ENCODE results near the gene CPEB4.

CPEB4 gene

GRCh38 chr5:173884402-173885053, 3.6 kb upstream of the CPEB4 start:
- DNase-seq (ENCODE audit: low read depth in 3 of 3): peak in 1 of 3 experiments; percentile 21

GRCh38 chr5:173885054-173885443, 3.1 kb upstream of the CPEB4 start:
- DNase-seq (ENCODE audit: low read depth in 3 of 3): no peak

DNA sequence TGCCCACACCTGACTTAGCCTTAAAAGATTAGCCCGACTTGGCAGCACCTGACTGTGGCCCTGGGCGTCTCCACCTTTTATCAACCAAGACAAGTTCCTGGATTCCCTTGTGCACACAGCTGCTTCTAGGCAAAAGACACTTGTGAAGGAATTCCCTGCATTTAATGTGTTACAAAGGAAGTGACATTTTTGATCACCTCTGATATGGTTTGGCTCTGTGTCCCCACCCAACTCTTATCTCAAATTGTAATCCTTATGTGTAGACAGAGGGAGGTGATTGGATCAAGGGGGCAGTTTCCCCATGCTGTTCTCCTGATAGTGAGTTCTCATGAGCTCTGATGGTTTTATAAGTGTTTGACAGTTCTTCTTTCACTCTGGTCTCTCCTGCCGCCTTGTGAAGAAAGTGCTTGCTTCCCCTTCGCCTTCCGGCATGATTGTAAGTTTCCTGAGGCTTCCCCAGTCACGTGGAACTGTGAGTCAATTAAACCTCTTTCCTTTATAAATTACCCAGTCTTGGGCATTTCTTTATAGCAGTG, 2.6 kb upstream of the CPEB4 start:
- DNase-seq (ENCODE audit: low read depth in 3 of 3): no peak

DNA sequence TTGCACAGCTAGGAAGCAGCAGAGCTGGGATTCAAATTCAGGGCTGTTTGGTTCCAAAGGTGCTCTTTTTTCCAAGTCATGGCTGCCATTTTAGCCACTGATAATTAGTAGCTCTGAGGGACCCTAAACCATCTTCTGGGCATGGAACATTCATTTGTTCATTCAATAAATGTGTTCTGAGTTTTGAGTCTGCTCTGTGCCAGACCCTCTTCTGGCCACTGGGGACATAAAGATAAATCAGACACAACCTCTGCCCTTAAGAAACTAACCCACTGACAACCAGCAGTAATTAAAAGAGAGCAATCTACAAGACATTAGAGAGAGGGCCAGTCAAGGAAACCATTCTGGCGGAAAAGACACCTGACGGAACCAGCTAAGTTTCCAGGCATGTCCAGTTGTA, 2.0 kb upstream of the CPEB4 start:
- DNase-seq (ENCODE audit: low read depth in 3 of 3): no peak

DNA sequence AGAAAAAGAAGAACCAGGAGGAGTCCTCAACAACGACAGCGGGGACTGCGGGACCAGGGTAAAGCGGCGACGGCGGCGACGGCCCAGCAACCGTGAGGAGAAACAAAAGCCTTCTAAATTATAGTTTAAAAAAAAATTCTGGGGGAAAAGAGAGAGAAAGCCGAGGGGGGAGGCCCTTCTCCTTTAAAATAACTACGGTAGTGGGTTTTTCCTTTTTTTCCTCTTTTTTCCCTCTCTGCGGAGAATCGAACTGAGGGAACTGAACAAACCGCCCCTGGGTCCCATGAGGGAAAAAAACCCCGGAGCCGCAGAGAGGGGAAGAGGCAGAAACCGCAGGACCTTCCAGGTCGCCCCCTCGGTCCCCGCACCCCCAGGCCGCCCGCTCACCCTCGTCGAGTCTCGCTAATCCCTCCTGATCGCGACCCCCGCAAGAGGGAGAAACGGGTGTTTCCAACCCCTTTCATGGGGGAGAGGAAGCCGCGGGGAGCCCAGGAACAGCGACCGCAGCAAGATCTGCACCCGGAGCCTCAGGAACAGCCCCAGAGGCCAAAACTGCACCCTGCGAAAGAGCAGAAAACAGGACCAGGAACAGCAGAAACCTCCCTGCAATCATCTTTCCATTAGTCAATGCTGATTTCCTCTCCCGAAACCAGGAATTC, 453 bp downstream of the CPEB4 start:
- DNase-seq (ENCODE audit: low read depth in 3 of 3): no peak

- no peak for DNase-seq (ENCODE audit: low read depth in 3 of 3)
Measured at GRCh38 chr5:173890195-173890991, 2.2 kb downstream of the CPEB4 start.

DNA sequence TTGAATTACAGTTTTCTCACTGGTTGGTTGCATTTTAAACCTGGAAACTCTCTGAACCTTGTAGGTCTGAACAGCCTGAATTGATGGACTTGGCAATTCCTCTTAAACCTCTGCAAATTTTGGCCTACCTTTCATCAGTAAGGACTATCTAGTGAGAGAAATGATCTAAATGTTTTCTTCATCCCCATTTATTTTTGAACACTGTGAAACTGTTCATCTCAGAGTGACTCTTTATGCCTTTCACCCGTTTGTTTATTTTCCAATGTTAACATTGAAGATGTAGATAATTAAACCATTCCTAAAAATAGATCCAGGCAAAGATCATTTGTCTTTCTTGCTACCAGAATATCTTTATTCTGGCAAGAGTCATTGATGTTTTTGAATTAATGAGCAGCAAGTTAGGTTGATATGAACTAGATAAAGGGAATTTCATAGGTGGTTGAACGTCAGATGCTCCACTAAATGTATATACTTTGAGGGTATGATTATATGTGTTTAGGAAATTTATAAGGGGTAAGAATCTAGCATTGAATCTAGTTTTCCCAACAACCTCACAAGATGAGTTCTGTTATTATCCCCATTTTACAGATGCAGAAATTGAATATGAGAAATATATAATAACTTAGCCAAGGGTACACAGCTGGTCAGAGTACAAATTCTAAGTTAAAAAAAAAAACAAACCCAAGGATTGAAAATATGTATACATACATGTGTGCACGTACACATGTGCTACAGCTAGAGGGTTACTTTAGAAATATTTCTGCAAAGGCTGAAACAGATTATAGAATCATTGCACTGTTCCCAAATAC, 3.4 kb downstream of the CPEB4 start:
- DNase-seq (ENCODE audit: low read depth in 3 of 3): no peak

DNA sequence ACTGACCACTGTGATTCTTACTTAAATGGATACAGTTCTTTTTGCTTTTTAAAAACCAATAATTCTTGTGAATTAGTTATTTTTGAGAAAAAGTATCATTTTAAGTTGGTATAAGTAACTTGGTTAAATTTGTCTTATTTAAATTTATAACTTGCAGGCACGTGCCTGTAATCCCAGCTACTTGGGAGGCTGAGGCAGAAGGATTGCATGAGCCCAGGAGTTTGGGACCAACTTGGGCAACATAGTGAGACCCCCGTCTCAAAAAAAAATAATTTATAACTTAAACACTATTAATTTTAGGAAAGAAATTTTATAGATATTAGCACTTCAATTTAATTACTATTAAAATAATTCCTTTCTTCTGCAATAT, 5.0 kb downstream of the CPEB4 start:
- no peak for DNase-seq (ENCODE audit: low read depth in 3 of 3)

DNA sequence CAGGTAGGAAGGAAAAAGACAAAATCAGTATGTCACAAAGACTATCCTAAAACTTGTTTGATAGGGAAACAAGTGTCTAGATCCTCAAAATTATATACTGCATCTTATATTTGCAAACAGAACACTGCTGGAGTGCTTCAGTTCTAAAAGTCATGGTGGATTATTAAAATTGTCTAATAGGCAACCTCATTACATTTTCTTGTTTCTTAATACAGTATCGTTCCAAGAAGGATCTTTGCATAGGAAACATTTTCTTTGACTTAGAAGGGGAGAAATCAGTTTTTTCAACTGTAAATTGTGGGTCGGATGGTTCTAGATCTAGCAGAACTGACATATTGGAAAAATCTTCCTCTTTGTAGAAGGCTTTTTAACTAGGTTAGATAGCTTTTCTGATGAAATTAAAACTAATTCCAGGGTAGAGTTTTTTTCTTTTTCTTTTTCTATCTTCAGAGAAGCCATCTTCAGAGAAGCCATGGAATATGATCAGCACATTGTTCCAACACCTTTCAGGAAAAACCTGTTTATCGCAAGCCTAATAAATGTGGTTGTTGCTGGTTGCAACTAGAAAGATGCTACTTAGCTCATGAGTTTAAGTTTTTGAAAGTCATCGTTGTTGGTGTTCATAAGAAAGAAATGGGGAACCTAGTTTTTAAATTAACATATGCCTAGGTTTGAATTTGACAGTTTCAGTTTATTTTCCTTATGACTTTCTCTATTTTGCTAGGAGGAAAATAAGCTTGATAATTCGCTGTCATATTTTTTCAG, 7.4 kb downstream of the CPEB4 start:
- no peak for DNase-seq (ENCODE audit: low read depth in 3 of 3)

DNA sequence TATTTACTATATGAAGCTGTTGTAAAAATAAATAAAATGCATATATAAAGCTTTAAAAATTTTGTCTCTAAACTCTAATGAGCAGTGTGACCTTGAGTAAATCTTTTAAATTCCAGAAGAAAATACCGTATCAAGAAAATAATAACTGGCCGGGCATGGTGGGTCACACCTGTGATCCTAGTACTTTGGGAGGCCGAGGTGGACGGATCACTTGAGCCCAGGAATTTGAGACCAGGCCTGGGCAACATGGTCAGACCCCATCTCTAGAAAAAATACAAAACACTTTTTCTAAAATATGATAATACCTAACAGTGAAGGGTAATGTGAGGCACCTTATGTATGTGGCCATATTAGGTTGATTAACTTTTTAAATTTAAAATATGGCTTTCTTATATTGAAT, 8.5 kb downstream of the CPEB4 start:
- no peak for DNase-seq (ENCODE audit: low read depth in 3 of 3)

DNA sequence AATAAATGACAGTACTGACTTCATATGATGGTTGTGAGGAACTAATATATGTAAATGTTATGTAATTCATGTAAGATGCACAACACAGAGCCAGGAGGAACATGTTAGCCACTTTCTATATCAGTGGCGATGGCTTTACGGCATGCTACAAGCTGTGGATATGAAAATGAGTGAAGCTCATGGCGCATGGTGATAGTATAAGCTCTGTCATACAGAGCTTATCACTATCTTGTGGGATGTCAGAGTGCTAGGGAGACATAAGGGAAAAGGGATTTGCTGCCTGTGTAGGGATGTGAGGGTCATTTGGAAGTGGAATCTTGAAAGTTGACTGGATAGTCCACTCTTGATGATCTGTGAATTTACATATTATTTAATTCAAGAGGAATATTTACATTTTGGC, 13.6 kb downstream of the CPEB4 start:
- DNase-seq (ENCODE audit: low read depth in 3 of 3): no peak

- DNase-seq (ENCODE audit: low read depth in 3 of 3): no peak
Measured at GRCh38 chr5:173902334-173902733, 14.2 kb downstream of the CPEB4 start.

DNA sequence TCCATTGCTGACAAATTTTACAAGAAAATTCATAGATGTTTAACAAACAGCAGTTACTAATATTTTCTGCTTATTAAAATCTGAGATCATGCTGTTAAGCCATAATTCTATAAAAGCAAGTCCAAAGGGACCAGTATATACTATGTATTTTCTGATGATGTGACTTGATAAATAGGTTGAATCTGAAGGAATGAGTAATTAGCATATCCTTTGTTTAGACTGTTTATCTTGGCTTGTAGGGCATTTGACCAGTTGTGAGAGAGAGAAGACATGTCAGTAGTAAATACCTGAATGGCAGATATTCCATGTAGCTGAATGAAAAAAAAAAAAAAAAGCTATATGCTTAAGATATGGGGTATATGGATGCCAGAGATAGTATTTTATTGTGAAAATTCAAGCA, 14.6 kb downstream of the CPEB4 start:
- DNase-seq (ENCODE audit: low read depth in 3 of 3): no peak

- DNase-seq (ENCODE audit: low read depth in 3 of 3): no peak
Measured at GRCh38 chr5:173903396-173904140, 15.4 kb downstream of the CPEB4 start.

- no peak for DNase-seq (ENCODE audit: low read depth in 3 of 3)
Measured at GRCh38 chr5:173904151-173904550, 16.0 kb downstream of the CPEB4 start.

GRCh38 chr5:173907284-173907683, 19.1 kb downstream of the CPEB4 start:
- DNase-seq (ENCODE audit: low read depth in 3 of 3): no peak

- DNase-seq (ENCODE audit: low read depth in 3 of 3): no peak
Measured at GRCh38 chr5:173907686-173908371, 19.7 kb downstream of the CPEB4 start.

- DNase-seq (ENCODE audit: low read depth in 3 of 3): no peak
Measured at GRCh38 chr5:173909199-173909598, 21.1 kb downstream of the CPEB4 start.

- no peak for DNase-seq (ENCODE audit: low read depth in 3 of 3)
Measured at GRCh38 chr5:173910215-173910614, 22.1 kb downstream of the CPEB4 start.

DNA sequence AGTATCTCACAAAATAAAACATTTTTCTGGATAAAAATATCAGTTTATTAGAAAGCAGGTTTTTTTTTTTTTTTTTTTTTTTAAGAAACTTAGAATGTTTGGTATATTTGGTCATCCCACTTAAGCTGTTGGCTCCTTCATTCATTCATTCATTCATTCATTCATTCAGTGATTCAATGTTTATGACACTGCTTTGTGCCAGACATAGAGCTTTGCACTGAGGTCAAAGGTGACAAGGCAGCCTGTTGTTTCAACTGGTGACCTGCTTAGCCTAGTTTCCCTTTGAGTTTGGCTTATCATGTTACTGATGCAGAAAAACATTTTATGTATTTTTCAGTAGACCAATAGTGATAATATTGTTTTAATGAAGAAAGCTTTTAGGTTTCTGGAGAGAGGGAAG, 23.5 kb downstream of the CPEB4 start:
- no peak for DNase-seq (ENCODE audit: low read depth in 3 of 3)
